ENCODE data around the gene MCU. TPM values are rescaled to one million over a fixed set of nuclear protein-coding genes. Genes with fewer than 3 reads are reported as not detected.
"Not testable (repeated sequence)": the region's sequence is repeated elsewhere in the genome, so short reads cannot be mapped to it uniquely, and the experiment has no call there.

The MCU gene
- total RNA-seq, 1 experiment from 2014 or later = 37.2 TPM

DNA sequence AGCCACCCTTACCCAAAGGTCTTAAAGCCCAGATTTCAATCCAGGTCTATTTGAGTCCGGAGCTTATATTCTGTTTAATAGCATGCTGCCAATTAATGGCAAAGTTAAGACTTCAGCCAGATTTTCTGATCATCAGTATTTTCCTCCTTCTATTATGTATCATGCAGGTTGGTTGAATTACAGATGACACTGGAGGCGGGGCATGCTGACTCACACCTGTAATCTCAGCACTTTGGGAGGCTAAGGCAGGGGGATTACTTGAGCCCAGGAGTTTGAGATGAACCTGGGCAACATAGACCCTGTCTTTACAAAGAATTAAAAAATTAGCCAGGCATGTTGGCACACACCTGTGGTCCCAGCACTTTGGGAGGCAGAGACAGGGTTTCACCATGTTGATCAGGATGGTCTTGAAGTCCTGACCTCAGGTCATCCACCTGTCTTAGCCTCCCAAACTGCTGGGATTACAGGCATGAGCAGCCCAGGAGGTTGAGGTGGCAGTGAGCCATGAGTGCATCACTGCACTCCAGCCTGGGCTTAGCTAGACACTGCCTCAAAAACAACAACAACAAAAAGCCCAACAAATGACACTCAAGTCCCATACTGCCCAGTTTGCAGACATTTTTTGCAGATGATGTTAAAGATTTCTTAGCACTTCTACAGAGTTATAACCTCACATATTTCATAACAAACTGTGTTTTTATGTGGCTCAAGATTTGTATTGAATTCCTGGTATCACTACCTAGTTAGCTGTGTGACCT is 62.5 kb downstream of the MCU start (continued):
- TF ChIP-seq, protein P1, sequence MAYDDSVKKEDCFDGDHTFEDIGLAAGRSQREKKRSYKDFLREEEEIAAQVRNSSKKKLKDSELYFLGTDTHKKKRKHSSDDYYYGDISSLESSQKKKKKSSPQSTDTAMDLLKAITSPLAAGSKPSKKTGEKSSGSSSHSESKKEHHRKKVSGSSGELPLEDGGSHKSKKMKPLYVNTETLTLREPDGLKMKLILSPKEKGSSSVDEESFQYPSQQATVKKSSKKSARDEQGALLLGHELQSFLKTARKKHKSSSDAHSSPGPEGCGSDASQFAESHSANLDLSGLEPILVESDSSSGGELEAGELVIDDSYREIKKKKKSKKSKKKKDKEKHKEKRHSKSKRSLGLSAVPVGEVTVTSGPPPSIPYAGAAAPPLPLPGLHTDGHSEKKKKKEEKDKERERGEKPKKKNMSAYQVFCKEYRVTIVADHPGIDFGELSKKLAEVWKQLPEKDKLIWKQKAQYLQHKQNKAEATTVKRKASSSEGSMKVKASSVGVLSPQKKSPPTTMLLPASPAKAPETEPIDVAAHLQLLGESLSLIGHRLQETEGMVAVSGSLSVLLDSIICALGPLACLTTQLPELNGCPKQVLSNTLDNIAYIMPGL (CRISPR knock-in tag; IDR thresholded peaks at IDR 0.05) = no peak
- TF ChIP-seq, protein P2, sequence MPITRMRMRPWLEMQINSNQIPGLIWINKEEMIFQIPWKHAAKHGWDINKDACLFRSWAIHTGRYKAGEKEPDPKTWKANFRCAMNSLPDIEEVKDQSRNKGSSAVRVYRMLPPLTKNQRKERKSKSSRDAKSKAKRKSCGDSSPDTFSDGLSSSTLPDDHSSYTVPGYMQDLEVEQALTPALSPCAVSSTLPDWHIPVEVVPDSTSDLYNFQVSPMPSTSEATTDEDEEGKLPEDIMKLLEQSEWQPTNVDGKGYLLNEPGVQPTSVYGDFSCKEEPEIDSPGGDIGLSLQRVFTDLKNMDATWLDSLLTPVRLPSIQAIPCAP (CRISPR knock-in tag; IDR thresholded peaks at IDR 0.05) = no peak
- TF ChIP-seq ZNF416 (CRISPR knock-in tag; IDR thresholded peaks at IDR 0.05) = no peak

DNA sequence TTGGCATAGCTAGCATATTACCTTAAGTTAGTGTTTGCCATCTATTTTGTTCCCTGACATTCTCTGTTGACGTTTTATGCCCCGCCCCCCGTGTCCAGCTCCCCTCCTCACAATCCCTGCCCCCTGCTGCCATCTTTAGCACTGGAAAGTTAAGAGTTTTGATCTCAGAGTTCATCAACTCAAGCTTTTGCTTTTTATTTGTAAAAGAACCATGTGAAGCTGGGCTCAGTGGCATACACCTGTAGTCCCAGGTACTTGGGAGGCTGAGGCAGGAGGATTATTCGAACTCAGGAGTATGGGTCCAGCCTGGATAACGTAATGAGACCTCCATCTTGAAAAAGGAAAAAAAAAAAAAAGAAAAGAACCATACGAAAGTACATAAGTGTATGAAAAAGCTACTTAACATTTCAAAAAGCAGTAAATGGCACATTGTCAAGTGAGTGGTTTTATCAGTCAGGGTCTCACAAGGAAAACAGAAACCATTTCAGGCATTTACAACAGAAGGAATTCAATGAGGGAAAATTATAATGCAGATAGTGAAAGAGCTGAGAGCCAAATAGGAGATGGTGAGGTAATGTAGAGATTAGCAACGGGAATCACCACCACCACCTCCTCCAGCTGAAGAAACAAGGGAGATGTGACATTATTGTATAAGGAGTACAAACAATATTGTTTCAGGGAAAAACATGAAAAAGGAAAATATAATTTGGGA is 64.9 kb downstream of the MCU start:
- Mint-ChIP-seq H3K9me3 (no peaks in the 10 kb centered on the region), H3K4me3 (peak overlapping the region; percentile 66), H3K4me1 (peaks cover 82% of the 10 kb centered on the region), H3K36me3 (no peaks in the 10 kb centered on the region), H3K27ac (peak overlapping the region; percentile 99), H3K27me3 (ENCODE audit: low read depth) (no peaks in the 10 kb centered on the region)
- ATAC-seq (peak; percentile 51), DNase-seq (ENCODE audit: low spot score) (peak; percentile 36)
- ChIA-PET POLR2A (interaction anchor here (0.7 to 1.0 kb wide), 2 partner anchors 28 to 65 kb away, joined by 3 to 4 read pairs; no protein-coding TSS in a partner anchor), CTCF (interaction anchor here (0.7 to 1.4 kb wide), 4 partner anchors 14 to 341 kb away, joined by 3 to 6 read pairs (median 4); partner anchors contain the start of gene P4HA1)
- TF ChIP-seq CREM (CRISPR knock-in tag; IDR thresholded peaks at IDR 0.05) (peak; percentile 12; the same call in 1 of the 2 replicates), ZNF317 (CRISPR knock-in tag; IDR thresholded peaks at IDR 0.05; ENCODE audit: borderline replicate concordance, low read depth) (no peak)

GRCh38 chr10:72757732-72758131 is 65.8 kb downstream of the MCU start:
- Mint-ChIP-seq H3K27ac (peak overlapping the region; percentile 88), H3K36me3 (no peaks in the 10 kb centered on the region), H3K4me1 (peaks cover 78% of the 10 kb centered on the region), H3K9me3 (no peaks in the 10 kb centered on the region), H3K27me3 (ENCODE audit: low read depth) (no peaks in the 10 kb centered on the region), H3K4me3 (peak overlapping the region; percentile 66)
- TF ChIP-seq, protein P3, sequence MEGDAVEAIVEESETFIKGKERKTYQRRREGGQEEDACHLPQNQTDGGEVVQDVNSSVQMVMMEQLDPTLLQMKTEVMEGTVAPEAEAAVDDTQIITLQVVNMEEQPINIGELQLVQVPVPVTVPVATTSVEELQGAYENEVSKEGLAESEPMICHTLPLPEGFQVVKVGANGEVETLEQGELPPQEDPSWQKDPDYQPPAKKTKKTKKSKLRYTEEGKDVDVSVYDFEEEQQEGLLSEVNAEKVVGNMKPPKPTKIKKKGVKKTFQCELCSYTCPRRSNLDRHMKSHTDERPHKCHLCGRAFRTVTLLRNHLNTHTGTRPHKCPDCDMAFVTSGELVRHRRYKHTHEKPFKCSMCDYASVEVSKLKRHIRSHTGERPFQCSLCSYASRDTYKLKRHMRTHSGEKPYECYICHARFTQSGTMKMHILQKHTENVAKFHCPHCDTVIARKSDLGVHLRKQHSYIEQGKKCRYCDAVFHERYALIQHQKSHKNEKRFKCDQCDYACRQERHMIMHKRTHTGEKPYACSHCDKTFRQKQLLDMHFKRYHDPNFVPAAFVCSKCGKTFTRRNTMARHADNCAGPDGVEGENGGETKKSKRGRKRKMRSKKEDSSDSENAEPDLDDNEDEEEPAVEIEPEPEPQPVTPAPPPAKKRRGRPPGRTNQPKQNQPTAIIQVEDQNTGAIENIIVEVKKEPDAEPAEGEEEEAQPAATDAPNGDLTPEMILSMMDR (IDR thresholded peaks at IDR 0.05) = no peak
- TF ChIP-seq, protein P4, sequence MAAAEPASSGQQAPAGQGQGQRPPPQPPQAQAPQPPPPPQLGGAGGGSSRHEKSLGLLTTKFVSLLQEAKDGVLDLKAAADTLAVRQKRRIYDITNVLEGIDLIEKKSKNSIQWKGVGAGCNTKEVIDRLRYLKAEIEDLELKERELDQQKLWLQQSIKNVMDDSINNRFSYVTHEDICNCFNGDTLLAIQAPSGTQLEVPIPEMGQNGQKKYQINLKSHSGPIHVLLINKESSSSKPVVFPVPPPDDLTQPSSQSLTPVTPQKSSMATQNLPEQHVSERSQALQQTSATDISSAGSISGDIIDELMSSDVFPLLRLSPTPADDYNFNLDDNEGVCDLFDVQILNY (CRISPR knock-in tag; IDR thresholded peaks at IDR 0.05) = no peak
- TF ChIP-seq EMX1 (CRISPR knock-in tag; IDR thresholded peaks at IDR 0.05) (no peak), SOX15 (CRISPR knock-in tag; IDR thresholded peaks at IDR 0.05) (no peak), ZNF317 (CRISPR knock-in tag; IDR thresholded peaks at IDR 0.05; ENCODE audit: borderline replicate concordance, low read depth) (no peak), NFYB (CRISPR knock-in tag; conservative IDR thresholded peaks at IDR 0.05; ENCODE audit: low read depth) (no peak), TP53 (CRISPR knock-in tag; IDR thresholded peaks at IDR 0.05) (no peak), ETV6 (CRISPR knock-in tag; IDR thresholded peaks at IDR 0.05) (no peak), JUN (CRISPR knock-in tag; IDR thresholded peaks at IDR 0.05) (no peak)
- CTCF ChIA-PET = interaction anchor here (0.8 kb wide), 1 partner anchor 340 kb away, joined by 3 read pairs; the partner anchor contains the start of gene P4HA1
- POLR2A ChIA-PET = no interaction called here
- no peak for DNase-seq (ENCODE audit: low spot score)
- ATAC-seq = no peak

- CTCF ChIA-PET = interaction anchor here (0.6 kb wide), 1 partner anchor 126 kb away, joined by 3 read pairs; no protein-coding TSS in a partner anchor
- H3K27me3 Mint-ChIP-seq (ENCODE audit: low read depth); POLR2A ChIA-PET; DNase-seq (ENCODE audit: low spot score); H3K36me3 Mint-ChIP-seq; ATAC-seq; H3K9me3 Mint-ChIP-seq: not testable (repeated sequence)
- Mint-ChIP-seq H3K4me1 (peaks cover 75% of the 10 kb centered on the region), H3K4me3 (0 out of 2 replicates have a peak overlapping the region, but pooled peaks have one; percentile 8), H3K27ac (peak overlapping the region; percentile 97)
Measured at GRCh38 chr10:72758930-72759329, 67.0 kb downstream of the MCU start.
